Activated naive CD8-positive, alpha-beta T cell treated with anti-CD3 and anti-CD28 coated beads, Interleukin-2, amount 50 U/mL, for 24 hours (primary cell): ENCODE data around the gene IFNA5.

Experiments used
- ATAC-seq: fragments of 150-1000 bp; cut with Tn5 transposase; one replicate; pipeline ENCODE4 v1.10.0; 2021
- DNase-seq: peaks from one replicate; pipeline ENCODE4 v3.0.0; 2021
- H3K27ac Mint-ChIP-seq: one replicate; pipeline ENCODE4 v1.8.0; 2021; ENCODE audit warnings: mild to moderate bottlenecking, mixed read lengths
- H3K27me3 Mint-ChIP-seq: one replicate; pipeline ENCODE4 v1.8.0; 2021; ENCODE audit warnings: mixed read lengths
- H3K36me3 Mint-ChIP-seq: one replicate; pipeline ENCODE4 v1.8.0; 2021; ENCODE audit warnings: low read depth, mixed read lengths
- H3K4me1 Mint-ChIP-seq: one replicate; pipeline ENCODE4 v1.8.0; 2021; ENCODE audit warnings: mixed read lengths
- H3K4me3 Mint-ChIP-seq: one replicate; pipeline ENCODE4 v1.8.0; 2021; ENCODE audit warnings: mild to moderate bottlenecking, moderate library complexity, mixed read lengths
- H3K9me3 Mint-ChIP-seq: one replicate; pipeline ENCODE4 v1.8.0; 2021; ENCODE audit warnings: mixed read lengths

Gene IFNA5

DNA sequence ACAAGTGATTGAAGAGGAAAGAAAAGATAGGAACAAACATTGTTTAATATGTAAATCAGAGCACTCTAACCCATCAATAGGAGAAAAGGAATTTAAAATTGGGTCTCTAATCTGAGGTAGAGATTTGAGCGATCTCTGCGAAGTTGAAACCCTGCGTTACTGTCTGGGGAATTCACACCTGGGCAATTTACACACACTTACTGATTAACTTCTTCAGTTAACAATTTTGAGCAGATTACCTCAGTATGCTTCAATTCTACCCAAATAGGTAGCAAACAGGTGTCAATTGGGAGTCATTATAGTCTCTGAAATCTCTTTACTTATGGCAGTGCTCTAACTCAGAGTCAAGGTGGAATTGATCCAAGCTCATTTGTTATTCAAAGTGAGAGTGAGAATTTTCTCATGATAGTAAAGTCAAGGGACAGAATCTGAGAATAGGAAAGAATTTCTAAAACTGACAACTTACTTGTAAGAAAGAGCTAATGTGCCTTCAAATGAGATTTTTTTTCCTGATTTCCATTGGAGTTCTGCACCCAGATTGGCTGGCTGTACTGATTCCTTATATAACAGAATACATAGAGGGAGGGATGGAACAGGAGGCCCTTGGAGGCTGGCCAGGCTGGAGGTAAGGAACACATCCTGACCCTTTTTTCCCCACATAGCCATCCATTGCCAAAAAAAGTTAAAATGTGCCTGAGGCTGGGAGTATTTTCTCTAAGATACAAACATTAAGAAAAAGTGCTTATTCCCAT, 38.2 kb downstream of the IFNA5 start:
- Mint-ChIP-seq H3K4me3 (no peak overlapping the region), H3K27me3 (peaks cover 16% of the 10 kb centered on the region), H3K9me3 (no peaks in the 10 kb centered on the region), H3K27ac (no peak overlapping the region), H3K36me3 (no peaks in the 10 kb centered on the region), H3K4me1 (peaks cover 3% of the 10 kb centered on the region)
- DNase-seq (no peak), ATAC-seq (no peak)

DNA sequence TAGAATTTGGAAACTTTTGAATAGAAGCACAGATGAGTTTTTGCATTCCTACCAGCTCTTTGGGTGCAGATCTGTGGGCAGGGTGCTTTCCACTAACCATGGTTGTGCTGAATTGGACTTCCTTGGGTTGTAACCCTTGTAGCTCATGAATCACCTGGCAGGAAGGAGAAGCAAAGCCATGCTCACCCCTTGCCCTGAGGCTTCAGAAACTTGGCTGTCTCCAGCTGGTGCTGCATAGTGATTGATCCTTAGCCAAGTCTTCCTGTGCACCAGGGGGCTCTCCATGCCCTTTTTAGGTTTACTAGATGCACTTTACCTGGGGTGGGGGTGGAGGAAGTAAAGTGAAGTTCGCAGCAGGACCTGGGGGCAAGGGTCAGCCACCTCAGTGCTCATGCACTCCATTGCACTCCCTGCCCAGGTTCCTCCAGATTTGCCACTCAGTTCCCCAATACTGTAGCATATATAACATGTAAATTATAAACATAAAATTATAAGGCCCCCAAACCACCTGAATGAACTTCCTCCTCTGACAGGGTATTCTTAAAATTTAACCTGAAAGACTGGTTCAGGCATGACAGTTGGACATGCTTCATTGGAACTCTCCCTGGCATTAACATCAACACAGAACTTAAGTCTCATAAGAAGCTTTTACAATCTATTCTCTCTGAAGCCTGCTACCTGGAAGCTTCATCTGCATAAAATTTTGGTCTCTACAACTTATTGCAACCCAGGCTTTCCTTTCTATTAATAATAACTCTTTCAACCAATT, 39.5 kb downstream of the IFNA5 start:
- peaks cover 10% of the 10 kb centered on the region for H3K27me3 Mint-ChIP-seq
- peaks cover 3% of the 10 kb centered on the region for H3K4me1 Mint-ChIP-seq
- no peaks in the 10 kb centered on the region for H3K36me3 Mint-ChIP-seq
- DNase-seq: no peak
- H3K4me3 Mint-ChIP-seq: no peak overlapping the region
- no peak for ATAC-seq
- no peak overlapping the region for H3K27ac Mint-ChIP-seq
- no peaks in the 10 kb centered on the region for H3K9me3 Mint-ChIP-seq

DNA sequence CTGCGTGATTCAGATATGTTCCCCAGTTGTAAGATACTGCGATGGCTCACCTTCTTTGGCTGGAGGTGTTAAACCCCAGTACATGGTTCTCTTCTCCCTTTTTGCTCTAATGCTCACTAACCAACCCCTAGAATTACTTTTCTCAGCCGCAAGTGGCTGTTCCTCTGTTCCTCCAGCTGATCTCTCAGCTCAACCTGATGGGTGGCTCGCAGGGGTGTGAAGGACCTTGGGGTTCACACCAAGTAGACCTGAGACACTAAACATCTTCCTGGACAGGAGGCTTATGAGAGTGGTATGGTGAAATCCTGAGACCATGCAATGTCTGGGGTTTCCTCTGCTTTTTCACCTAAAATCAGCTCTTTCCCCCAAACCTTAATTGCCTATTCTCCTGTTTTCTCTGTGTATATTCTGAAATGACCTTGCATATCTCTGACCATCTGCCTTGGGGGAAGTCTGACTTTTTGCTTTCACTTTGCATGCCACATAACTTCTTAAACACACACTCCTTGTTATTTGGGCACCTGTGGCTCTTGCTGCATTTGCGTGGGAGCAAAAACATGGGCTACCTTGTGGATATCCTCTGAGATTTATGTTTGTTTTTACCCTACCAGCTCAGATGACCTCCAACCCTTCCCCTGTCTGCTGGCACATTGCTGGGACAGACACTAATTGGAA, 49.4 kb downstream of the IFNA5 start:
- Mint-ChIP-seq H3K4me1 (peaks cover 4% of the 10 kb centered on the region), H3K9me3 (no peaks in the 10 kb centered on the region), H3K4me3 (no peak overlapping the region), H3K27me3 (peaks cover 7% of the 10 kb centered on the region), H3K36me3 (no peaks in the 10 kb centered on the region), H3K27ac (no peak overlapping the region)
- DNase-seq (no peak), ATAC-seq (no peak)
